Progenitor cell of endocrine pancreas (in vitro differentiated cells): ENCODE data around the gene PARVG. TPM values are rescaled to one million over a fixed set of nuclear protein-coding genes. Genes with fewer than 3 reads are reported as not detected.

Source experiments
- DNase-seq: peaks from one replicate; pipeline ENCODE4 v3.0.0; 2021; ENCODE audit warnings: low spot score; ENCODE audit not compliant: unreplicated experiment
- H3K27ac Mint-ChIP-seq: 2 replicates; pipeline ENCODE4 v1.8.0; 2021; ENCODE audit warnings: mild to moderate bottlenecking, moderate library complexity, mixed read lengths
- H3K27me3 Mint-ChIP-seq: 2 replicates; pipeline ENCODE4 v1.8.0; 2021; ENCODE audit warnings: mixed read lengths
- H3K36me3 Mint-ChIP-seq: 2 replicates; pipeline ENCODE4 v1.8.0; 2022; ENCODE audit warnings: mixed read lengths; ENCODE audit not compliant: insufficient read depth
- H3K4me1 Mint-ChIP-seq: 2 replicates; pipeline ENCODE4 v1.8.0; 2021; ENCODE audit warnings: low read depth, mixed read lengths
- H3K4me3 Mint-ChIP-seq: 2 replicates; pipeline ENCODE4 v1.8.0; 2021; ENCODE audit warnings: low read depth, mild to moderate bottlenecking, moderate library complexity, mixed read lengths
- H3K9me3 Mint-ChIP-seq: 2 replicates; pipeline ENCODE4 v1.8.0; 2021; ENCODE audit warnings: low read depth, mixed read lengths
- CTCF ChIP-seq: fragments of 200-600 bp; sonication (generic); IDR thresholded peaks from one replicate; pipeline ENCODE4 v1.5.0; 2021; ENCODE audit warnings: antibody characterized with exemption, mild to moderate bottlenecking; ENCODE audit not compliant: unreplicated experiment
- total RNA-seq: library from RNA; stranded (reverse); gene quantifications from 2 replicates; pipeline ENCODE4 v1.2.1, GENCODE V29; 2021

Gene PARVG
- total RNA-seq, 1 donor from 2014 or later, result not detected

GRCh38 chr22:44195189-44195871 lies 14.6 kb downstream of the PARVG start:
- no peak for TF ChIP-seq CTCF

GRCh38 chr22:44196241-44196640 lies 15.5 kb downstream of the PARVG start:
- DNase-seq, result no peak
- H3K4me3 Mint-ChIP-seq, result no peak overlapping the region
- no peak overlapping the region for H3K27ac Mint-ChIP-seq
- H3K36me3 Mint-ChIP-seq, result no peaks in the 10 kb centered on the region
- H3K9me3 Mint-ChIP-seq, result no peaks in the 10 kb centered on the region
- no peaks in the 10 kb centered on the region for H3K4me1 Mint-ChIP-seq
- no peak for TF ChIP-seq CTCF
- peaks cover 25% of the 10 kb centered on the region for H3K27me3 Mint-ChIP-seq

More at GRCh38 chr22:44195189-44195871, 14.6 kb downstream of the PARVG start:
- Mint-ChIP-seq H3K9me3 (no peaks in the 10 kb centered on the region), H3K27me3 (peaks cover 25% of the 10 kb centered on the region), H3K4me1 (no peaks in the 10 kb centered on the region), H3K4me3 (no peak overlapping the region), H3K27ac (no peak overlapping the region), H3K36me3 (no peaks in the 10 kb centered on the region)
- DNase-seq, result no peak

- DNase-seq, result no peak
- Mint-ChIP-seq H3K27me3 (peaks cover 25% of the 10 kb centered on the region), H3K27ac (no peak overlapping the region), H3K9me3 (no peaks in the 10 kb centered on the region), H3K4me3 (no peak overlapping the region), H3K4me1 (no peaks in the 10 kb centered on the region), H3K36me3 (no peaks in the 10 kb centered on the region)
- TF ChIP-seq CTCF, result no peak
Measured at GRCh38 chr22:44196731-44197131, 16.0 kb downstream of the PARVG start.

- Mint-ChIP-seq H3K27me3 (peaks cover 29% of the 10 kb centered on the region), H3K4me3 (no peak overlapping the region), H3K36me3 (no peaks in the 10 kb centered on the region), H3K4me1 (no peaks in the 10 kb centered on the region), H3K9me3 (no peaks in the 10 kb centered on the region), H3K27ac (no peak overlapping the region)
- DNase-seq, result no peak
- no peak for TF ChIP-seq CTCF
Measured at GRCh38 chr22:44197271-44197670, 16.5 kb downstream of the PARVG start.

GRCh38 chr22:44199164-44199563 lies 18.4 kb downstream of the PARVG start:
- H3K27me3 Mint-ChIP-seq, result peaks cover 26% of the 10 kb centered on the region
- H3K27ac Mint-ChIP-seq, result no peak overlapping the region
- no peaks in the 10 kb centered on the region for H3K9me3 Mint-ChIP-seq
- DNase-seq, result no peak
- H3K4me3 Mint-ChIP-seq, result no peak overlapping the region
- H3K36me3 Mint-ChIP-seq, result no peaks in the 10 kb centered on the region
- TF ChIP-seq CTCF, result no peak
- no peaks in the 10 kb centered on the region for H3K4me1 Mint-ChIP-seq
